ENCODE measurements around the gene RTCB. TPM values are rescaled to one million over a fixed set of nuclear protein-coding genes. Genes with fewer than 3 reads are reported as not detected.
"Not testable (repeated sequence)": the region's sequence is repeated elsewhere in the genome, so short reads cannot be mapped to it uniquely, and the experiment has no call there.

RTCB gene
- polyA plus RNA-seq, 1 experiment = 119 TPM

DNA sequence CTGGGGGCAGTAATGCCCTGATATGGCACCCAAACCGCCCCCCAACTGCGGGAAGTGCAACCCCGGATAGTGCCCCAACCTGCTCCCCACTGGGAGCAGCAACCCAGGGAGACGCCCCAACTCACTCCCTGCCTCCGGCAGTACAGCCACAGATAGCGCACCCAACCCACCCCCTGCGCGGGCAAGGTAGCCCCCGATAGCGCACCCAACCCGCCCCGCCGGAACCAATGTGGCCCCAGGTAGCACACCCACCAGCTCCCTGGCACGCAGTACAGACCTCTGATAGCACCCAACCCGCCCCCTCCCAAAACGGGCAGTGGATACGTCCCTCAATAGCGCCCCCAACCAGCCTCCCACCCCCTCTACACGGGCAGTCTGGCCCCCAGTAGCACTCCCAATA, 58.2 kb downstream of the RTCB start:
- no peak for DNase-seq (ENCODE audit: low read depth)
- Histone ChIP-seq H3K36me3 (ENCODE audit: control insufficient read depth, insufficient read depth, low read length) (no peaks in the 10 kb centered on the region), H3K4me3 (ENCODE audit: low read depth, low read length) (no peak overlapping the region), H3K27me3 (ENCODE audit: control insufficient read depth, insufficient read depth, low read length) (no peaks in the 10 kb centered on the region)
- TF ChIP-seq, protein P1, sequence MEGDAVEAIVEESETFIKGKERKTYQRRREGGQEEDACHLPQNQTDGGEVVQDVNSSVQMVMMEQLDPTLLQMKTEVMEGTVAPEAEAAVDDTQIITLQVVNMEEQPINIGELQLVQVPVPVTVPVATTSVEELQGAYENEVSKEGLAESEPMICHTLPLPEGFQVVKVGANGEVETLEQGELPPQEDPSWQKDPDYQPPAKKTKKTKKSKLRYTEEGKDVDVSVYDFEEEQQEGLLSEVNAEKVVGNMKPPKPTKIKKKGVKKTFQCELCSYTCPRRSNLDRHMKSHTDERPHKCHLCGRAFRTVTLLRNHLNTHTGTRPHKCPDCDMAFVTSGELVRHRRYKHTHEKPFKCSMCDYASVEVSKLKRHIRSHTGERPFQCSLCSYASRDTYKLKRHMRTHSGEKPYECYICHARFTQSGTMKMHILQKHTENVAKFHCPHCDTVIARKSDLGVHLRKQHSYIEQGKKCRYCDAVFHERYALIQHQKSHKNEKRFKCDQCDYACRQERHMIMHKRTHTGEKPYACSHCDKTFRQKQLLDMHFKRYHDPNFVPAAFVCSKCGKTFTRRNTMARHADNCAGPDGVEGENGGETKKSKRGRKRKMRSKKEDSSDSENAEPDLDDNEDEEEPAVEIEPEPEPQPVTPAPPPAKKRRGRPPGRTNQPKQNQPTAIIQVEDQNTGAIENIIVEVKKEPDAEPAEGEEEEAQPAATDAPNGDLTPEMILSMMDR (IDR thresholded peaks at IDR 0.05; ENCODE audit: insufficient read depth, low read depth, low read length) = no peak
- ChIA-PET POLR2A (no interaction called here), CTCF (no interaction called here)

DNA sequence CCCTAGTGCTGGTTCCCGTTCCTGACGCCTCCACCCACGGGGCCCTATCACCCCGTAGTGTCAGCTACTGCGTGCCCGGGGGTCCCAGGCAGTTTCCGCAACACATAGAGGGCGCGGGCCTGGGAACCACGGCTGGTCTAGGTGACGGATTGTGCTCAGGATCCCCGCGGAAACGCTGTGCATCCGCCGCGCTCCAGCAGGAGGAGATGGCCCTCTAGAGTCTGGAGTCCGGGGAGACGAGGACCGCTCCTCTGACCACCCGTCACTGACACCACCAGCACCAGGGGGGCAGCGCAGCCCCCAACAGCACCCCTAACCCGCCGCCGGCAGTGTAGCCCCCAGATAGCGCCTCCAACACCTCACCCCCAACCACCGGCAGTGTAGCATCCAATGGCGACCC, 58.8 kb downstream of the RTCB start:
- Histone ChIP-seq H3K36me3 (ENCODE audit: control insufficient read depth, insufficient read depth, low read length) (no peaks in the 10 kb centered on the region), H3K4me3 (ENCODE audit: low read depth, low read length) (no peak overlapping the region), H3K27me3 (ENCODE audit: control insufficient read depth, insufficient read depth, low read length) (no peaks in the 10 kb centered on the region)
- no peak for DNase-seq (ENCODE audit: low read depth)
- ChIA-PET POLR2A (no interaction called here), CTCF (no interaction called here)
- TF ChIP-seq, protein P1 (IDR thresholded peaks at IDR 0.05; ENCODE audit: insufficient read depth, low read depth, low read length) = no peak

DNA sequence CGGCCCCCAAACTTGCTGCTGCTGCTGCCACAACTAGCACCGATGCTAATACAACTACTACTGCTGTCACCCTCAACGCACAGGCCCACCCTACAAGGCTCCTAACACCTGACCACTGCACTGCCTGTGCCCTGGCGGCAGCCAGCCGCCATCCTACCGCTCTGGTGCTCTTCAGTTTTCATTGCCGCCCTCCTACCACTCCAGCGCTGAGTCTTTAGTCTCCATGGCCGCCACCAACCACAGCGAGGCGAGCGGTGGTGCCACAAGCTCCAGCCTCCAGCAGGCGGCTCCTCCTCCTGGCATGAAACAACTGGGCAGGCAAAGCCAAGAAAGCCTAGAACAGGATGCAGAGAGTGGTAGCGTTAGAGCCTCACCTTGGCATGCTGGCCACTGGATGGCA, 59.4 kb downstream of the RTCB start:
- Histone ChIP-seq H3K36me3 (ENCODE audit: control insufficient read depth, insufficient read depth, low read length) (no peaks in the 10 kb centered on the region), H3K27me3 (ENCODE audit: control insufficient read depth, insufficient read depth, low read length) (no peaks in the 10 kb centered on the region), H3K4me3 (ENCODE audit: low read depth, low read length) (no peak overlapping the region)
- no peak for DNase-seq (ENCODE audit: low read depth)
- TF ChIP-seq, protein P1 (IDR thresholded peaks at IDR 0.05; ENCODE audit: insufficient read depth, low read depth, low read length) = no peak
- ChIA-PET POLR2A (no interaction called here), CTCF (no interaction called here)

DNA sequence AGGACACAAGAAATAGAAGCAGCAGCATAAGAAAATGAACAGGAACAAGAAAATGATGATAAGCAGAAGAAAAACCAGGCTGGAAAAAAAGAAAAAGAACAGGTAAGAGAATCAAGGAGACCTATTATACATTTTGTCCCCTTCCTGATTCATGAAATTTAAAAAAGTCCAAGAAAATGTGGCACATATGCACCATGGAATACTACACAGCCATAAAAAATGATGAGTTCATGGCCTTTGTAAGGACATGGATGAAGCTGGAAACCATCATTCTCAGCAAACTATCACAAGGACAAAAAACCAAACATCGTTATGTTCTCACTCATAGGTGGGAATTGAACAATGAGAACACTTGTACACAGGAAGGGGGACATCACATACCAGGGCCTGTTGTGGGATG, 60.2 kb downstream of the RTCB start:
- POLR2A ChIA-PET = not testable (repeated sequence)

DNA sequence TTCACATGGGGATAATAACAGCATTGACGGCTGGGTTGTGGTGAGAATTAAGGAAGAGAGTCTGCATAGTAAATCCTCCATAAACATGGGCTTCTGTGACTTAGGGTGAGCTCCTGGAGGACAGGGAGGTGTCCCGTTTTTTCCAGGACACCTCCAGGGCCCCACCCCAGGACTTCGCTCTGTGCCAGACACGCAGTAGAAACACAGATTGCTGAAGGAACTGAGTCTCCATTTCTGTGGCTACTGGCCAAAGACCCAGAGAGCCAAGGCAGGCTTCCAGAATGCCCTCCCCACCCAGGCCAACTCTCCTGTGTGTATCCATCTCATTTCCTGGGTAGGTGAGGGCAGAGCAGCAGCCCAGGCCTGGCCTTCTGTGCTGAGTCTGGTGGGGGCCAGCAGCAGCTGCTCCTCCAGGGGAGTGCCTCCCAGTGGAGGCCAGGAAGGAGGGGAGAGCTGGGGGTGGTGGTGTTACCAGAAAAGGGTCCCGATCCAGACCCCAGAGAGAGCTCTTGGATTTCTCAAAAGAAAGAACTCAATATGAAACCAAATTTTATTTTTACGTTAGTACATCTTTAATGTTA, 63.9 kb downstream of the RTCB start:
- TF ChIP-seq, protein P1 (IDR thresholded peaks at IDR 0.05; ENCODE audit: insufficient read depth, low read depth, low read length) = no peak
- H3K36me3 ChIP-seq (ENCODE audit: control insufficient read depth, insufficient read depth, low read length) = no peaks in the 10 kb centered on the region
- ChIA-PET CTCF (interaction anchor here (0.6 kb wide), 1 partner anchor 744 kb away, joined by 3 read pairs; no protein-coding TSS in a partner anchor), POLR2A (no interaction called here)
- no peak overlapping the region for H3K4me3 ChIP-seq (ENCODE audit: low read depth, low read length)
- DNase-seq (ENCODE audit: low read depth) = no peak
- peaks cover 2% of the 10 kb centered on the region for H3K27me3 ChIP-seq (ENCODE audit: control insufficient read depth, insufficient read depth, low read length)

More for the DNA sequence above, 60.2 kb downstream of the RTCB start:
- CTCF ChIA-PET; H3K27me3 ChIP-seq (ENCODE audit: control insufficient read depth, insufficient read depth, low read length); H3K4me3 ChIP-seq (ENCODE audit: low read depth, low read length); H3K36me3 ChIP-seq (ENCODE audit: control insufficient read depth, insufficient read depth, low read length); DNase-seq (ENCODE audit: low read depth): not testable (repeated sequence)

DNA sequence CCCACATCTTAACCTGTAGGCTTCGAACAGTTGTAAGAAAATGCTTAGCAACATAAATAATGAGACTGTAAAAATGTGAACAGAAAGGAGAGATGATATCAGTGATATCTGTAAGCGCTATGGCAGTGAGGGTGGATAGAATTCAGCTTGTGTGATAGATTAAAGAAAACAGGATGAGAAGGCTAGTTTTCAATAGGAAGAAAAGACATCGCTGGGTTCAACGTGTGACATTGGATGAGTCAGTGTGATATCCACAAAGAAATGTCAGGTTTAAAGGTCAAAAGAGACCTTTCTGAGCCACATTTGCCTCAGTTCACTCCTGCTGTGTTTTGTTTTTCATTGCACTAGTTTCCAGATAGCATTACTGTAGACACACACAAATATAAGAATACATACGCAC, 68.1 kb downstream of the RTCB start:
- Histone ChIP-seq H3K36me3 (ENCODE audit: control insufficient read depth, insufficient read depth, low read length) (no peaks in the 10 kb centered on the region), H3K4me3 (ENCODE audit: low read depth, low read length) (no peak overlapping the region), H3K27me3 (ENCODE audit: control insufficient read depth, insufficient read depth, low read length) (peaks cover 6% of the 10 kb centered on the region)
- DNase-seq (ENCODE audit: low read depth) = no peak
- ChIA-PET CTCF (no interaction called here), POLR2A (no interaction called here)
- TF ChIP-seq, protein P1 (IDR thresholded peaks at IDR 0.05; ENCODE audit: insufficient read depth, low read depth, low read length) = no peak
